Stimulated activated CD8-positive, alpha-beta memory T cell treated with anti-CD3 and anti-CD28 coated beads, Interleukin-15, amount 100 ng/mL, for 24 hours (primary cell): ENCODE results near the gene DHRS4.
A peak's percentile ranks its signal among the peaks of the same experiment; 100 is the strongest.
"Not testable (repeated sequence)": the region's sequence is repeated elsewhere in the genome, so short reads cannot be mapped to it uniquely, and the experiment has no call there.

ENCODE experiments used
- DNase-seq: peaks from one replicate; pipeline ENCODE4 v3.0.0-alpha.2; 2020; ENCODE audit warnings: low read depth

The DHRS4 gene

DNA sequence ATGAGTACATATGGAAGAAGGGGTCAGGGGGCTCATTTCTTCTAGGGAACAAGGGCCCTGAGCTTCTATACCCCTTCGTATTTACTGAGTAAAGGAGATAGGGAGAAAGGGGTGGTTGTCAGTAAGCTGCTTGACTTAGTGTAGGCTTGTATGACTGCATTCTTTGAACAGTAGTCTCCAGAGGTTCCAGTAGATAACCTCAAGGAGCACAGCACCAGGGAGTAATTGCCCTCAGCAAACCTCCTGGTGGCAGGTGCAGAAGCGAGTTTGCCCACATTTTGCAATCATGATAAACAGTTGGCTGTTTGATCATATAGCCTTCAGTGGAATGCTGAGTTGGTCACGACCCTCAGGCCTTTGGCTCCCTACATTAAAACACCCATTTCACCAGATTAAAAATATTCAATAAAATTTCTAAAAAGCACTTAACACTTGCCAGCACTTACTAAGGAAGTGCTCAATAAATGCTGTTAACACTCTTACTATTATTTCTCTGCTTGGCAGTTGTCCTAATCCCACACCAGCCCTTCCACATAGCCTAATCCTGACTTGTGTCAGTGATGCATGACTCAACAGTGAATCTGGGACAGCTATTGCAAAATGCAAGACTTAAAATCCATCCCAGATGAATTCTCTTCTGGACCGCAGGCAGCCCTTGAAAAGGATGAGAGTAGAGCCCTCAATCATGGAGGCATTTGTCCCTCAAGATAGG lies 31.5 kb downstream of the DHRS4 start:
- no peak for DNase-seq

GRCh38 chr14:23988223-23988606 lies 34.6 kb downstream of the DHRS4 start:
- not testable (repeated sequence) for DNase-seq

DNA sequence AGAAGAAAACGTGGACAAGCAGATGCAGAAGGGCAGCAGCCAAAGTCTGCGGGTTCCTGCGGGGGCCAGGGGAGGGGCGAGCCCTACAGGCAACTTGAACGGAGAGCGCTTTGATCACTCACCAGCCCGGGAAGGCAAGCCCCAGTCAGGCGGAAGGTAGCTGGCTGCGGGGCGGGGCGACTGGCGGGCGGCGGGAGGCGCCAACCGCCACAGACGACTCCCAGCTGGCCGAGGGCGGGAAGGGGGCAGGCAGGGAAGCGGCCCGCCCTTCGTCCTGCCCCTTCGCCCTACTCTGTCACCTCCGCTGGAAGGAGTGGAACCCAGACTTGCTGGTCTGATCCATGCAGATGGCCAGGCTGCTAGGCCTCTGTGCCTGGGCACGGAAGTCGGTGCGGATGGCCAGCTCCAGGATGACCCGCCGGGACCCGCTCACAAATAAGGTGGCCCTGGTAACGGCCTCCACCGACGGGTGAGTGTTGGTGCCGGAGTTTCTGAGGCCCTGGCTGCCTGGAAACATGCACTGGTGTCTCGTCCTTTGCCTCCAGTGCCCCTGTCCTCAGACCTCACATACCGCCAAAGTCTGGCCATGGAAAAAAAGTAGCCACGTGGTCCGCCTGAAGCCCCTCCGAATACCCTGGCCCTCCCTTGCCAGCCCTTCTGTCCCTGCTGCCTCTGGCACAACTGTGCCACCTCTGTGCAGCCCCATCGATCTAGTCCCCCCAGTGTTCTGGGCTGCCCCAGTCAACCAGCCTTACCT lies 35.2 kb downstream of the DHRS4 start, which contains the start of gene DHRS4L2:
DHRS4L2 (plus strand) TSS at position 323 of the 757 bp plus-strand sequence; CDS start at position 342, 19 bp downstream.
- peak; percentile 49 for DNase-seq

DNA sequence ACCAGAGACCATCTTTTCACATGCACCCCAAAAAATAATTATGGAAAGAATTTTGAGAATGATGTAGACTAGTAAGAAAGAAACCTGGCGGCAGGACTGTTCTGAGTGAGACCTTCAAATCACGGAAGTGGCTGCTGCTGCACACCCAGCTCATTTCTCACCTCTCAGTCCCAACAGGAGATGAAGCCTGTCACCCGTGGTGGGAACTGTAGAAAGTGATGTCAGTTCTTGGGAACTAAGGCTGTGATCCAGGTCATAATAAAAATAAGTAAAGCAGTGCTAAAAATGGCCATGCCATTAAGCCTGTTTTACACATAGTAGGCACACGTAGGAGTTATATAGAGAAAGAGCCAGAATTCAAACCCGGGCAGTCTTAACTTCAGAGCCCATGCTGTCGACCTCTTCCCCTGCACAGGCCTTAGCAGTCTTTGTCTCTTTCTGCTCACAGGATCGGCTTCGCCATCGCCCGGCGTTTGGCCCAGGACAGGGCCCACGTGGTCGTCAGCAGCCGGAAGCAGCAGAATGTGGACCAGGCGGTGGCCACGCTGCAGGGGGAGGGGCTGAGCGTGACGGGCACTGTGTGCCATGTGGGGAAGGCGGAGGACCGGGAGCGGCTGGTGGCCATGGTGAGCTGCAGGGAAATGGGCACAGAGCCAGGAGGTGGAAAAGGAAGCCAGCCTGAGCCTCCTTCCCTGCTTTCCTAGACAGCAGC lies 36.3 kb downstream of the DHRS4 start:
- not testable (repeated sequence) for DNase-seq

GRCh38 chr14:23990961-23991360 lies 37.4 kb downstream of the DHRS4 start:
- not testable (repeated sequence) for DNase-seq

- not testable (repeated sequence) for DNase-seq
Observed at GRCh38 chr14:23993042-23993441, 39.5 kb downstream of the DHRS4 start.

- not testable (repeated sequence) for DNase-seq
Observed at GRCh38 chr14:23996009-23996408, 42.4 kb downstream of the DHRS4 start.

DNA sequence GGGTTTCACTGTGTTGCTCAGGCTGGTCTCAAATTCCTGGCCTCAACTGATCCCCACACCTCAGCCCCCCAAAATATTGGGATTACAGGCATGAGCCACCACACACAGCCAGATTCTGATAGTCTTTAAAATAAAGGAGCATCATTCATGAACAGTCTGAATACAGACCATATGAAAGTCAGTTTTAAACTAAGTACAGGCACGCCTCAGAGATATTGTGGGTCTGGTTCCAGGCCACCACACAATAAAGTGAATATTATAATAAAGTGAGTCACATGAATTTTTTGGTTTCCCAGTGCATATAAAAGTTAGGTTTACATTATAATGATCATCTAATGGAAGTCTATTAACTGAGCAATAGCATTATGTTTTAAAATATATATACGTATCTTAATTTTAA lies 43.3 kb downstream of the DHRS4 start:
- not testable (repeated sequence) for DNase-seq

DNA sequence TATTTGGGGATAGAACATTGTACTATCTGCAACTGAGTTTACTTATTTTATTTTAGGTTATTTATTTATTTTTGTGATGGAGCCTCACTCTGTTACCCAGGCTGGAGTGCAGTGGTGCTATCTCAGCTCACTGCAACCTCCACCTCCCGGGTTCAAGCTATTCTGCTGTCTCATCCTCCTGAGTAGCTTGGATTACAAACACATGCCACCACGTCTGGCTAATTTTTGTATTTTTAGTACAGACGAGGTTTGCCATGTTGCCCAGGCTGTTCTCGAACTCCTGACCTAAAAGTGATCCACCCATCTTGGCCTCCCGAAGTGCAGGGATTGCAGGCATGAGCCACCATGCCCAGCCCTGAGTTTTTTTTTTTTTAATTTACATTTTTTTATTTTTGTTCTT lies 46.1 kb downstream of the DHRS4 start:
- not testable (repeated sequence) for DNase-seq

- DNase-seq: not testable (repeated sequence)
Observed at GRCh38 chr14:24001078-24001477, 47.5 kb downstream of the DHRS4 start.

- not testable (repeated sequence) for DNase-seq
Observed at GRCh38 chr14:24001679-24002078, 48.1 kb downstream of the DHRS4 start.

DNA sequence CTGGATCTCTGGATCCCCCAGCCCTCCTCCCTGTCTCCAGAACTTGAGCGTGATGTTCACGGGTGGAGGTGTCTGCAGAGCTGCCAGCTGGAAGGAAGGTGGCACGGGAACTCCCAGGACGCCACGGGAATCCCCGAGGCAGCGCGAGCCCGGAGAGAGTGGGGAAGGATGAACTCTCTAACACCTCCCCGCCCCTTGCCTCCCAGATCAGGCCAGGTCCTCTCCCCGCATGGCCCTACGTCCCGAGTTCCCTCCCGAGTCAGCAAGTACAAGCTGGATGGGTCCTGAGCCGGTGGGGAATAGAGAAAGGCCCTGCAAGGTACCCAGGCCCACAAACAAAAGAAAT lies 52.9 kb downstream of the DHRS4 start:
- DNase-seq: not testable (repeated sequence)

- DNase-seq: peak; percentile 34
Observed at GRCh38 chr14:24006817-24007652, 53.5 kb downstream of the DHRS4 start.

DNA sequence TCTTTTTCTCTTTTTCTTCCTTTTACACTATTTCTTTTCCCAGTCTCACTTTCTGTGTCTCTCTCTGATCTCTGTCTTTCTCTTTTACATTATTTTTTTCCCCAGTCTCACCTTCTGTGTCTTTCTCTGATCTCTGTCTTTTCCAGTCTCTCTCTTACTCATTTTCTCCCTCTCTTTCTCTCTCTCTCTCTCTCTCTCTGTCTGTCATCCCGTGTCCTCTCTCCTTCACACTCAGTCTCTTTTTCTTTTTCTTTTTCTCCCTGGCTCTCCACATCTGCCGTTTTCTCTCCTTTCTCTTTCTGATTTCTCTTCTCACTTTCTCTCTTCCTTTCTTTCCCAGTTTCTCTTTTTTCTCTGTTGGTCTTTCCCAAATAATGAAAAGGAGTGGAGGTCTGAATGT lies 57.5 kb downstream of the DHRS4 start:
- DNase-seq: no peak

DNA sequence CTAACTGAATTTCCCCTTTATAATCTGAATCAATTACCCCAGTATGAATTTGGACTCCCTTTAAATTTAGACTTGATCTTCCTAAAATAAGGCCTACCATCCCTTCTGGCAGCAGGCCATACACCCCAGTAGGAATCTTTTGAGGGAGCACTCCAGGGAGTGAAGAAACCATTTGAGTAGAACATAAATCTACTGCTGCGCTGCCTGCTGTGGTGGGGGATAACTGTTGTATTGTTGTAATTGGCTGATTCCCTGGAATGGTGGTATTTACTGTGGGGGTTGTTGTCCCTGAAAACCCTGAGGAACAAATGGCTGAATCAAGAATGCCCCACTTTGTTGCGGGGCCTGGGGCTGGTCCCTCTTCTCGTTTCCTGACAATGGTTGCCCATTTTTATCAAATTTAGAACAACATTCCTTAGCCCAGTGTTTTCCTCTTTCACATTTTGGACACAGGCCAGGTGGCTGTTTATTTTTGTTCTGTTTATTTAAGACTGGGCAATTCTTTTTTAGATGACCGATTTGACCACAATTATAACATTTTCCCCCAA lies 59.2 kb downstream of the DHRS4 start:
- not testable (repeated sequence) for DNase-seq

- no peak for DNase-seq
Observed at GRCh38 chr14:24013654-24014514, 60.3 kb downstream of the DHRS4 start.

DNA sequence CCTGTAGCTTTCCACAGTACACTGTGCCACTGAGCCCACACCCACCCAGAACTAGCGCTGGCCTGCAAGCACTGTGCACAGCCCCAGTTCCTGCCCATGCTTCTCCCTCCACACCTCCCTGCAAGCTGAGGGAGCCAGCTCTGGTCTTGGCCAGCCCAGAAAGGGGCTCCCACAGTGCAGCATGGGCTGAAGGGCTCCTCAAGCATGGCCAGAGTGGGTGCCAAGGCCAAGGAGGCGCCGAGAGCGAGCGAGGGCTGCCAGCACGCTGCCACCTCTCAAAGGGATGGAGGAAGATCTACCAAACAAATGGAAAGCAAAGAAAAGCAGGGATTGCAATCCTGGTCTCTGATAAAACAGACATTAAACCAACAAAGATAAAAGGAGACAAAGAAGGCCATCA lies 62.2 kb downstream of the DHRS4 start:
- DNase-seq: not testable (repeated sequence)
